ENCODE measurements around the gene PCF11. TPM values are rescaled to one million over a fixed set of nuclear protein-coding genes. Genes with fewer than 3 reads are reported as not detected.

Gene PCF11
- total RNA-seq, 1 experiment from 2014 or later: 41.9 TPM

DNA sequence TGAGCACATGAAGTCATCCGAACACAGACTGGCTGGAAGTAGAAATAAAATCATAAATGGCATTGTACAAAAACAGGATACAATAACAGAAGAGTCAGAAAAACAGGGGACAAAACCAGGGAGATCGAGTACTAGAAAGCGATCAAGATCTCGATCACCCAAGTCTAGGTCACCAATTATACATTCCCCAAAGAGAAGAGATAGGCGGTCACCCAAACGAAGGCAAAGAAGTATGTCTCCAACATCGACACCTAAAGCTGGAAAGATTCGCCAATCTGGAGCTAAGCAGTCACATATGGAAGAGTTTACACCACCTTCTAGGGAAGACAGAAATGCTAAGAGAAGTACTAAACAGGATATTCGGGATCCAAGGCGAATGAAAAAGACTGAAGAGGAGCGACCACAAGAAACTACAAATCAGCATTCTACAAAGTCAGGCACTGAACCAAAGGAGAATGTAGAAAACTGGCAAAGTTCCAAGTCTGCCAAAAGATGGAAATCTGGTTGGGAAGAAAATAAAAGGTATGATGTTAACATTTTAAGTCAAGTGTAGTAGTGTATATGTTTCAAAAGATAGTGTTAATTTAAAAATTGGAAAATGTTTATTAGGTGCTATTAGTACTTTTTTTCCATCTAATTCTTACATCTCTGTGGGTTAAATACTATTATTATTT lies 9.4 kb downstream of the PCF11 start (continued):
- TF ChIP-seq, protein P1, sequence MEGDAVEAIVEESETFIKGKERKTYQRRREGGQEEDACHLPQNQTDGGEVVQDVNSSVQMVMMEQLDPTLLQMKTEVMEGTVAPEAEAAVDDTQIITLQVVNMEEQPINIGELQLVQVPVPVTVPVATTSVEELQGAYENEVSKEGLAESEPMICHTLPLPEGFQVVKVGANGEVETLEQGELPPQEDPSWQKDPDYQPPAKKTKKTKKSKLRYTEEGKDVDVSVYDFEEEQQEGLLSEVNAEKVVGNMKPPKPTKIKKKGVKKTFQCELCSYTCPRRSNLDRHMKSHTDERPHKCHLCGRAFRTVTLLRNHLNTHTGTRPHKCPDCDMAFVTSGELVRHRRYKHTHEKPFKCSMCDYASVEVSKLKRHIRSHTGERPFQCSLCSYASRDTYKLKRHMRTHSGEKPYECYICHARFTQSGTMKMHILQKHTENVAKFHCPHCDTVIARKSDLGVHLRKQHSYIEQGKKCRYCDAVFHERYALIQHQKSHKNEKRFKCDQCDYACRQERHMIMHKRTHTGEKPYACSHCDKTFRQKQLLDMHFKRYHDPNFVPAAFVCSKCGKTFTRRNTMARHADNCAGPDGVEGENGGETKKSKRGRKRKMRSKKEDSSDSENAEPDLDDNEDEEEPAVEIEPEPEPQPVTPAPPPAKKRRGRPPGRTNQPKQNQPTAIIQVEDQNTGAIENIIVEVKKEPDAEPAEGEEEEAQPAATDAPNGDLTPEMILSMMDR (IDR thresholded peaks at IDR 0.05 in 2 of 3, conservative IDR thresholded peaks at IDR 0.05 in 1 of 3; ENCODE audit: borderline replicate concordance in 1 of 3, insufficient read depth in 1 of 3, low read depth in 2 of 3, low read length in 2 of 3): no peak
- TF ChIP-seq SRF (IDR thresholded peaks at IDR 0.05; ENCODE audit: low read depth): no peak

DNA sequence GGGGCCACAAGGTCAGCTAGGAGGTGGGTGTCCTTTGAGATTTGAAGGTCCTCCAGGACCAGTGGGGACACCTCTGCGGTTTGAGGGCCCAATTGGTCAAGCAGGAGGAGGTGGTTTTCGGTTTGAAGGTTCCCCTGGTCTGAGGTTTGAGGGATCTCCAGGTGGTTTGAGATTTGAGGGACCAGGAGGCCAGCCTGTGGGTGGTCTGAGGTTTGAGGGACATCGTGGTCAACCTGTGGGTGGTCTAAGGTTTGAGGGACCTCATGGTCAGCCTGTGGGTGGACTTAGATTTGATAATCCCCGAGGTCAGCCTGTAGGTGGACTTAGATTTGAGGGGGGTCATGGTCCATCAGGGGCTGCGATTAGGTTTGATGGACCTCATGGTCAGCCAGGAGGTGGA lies 11.8 kb downstream of the PCF11 start:
- CTCF ChIA-PET: no interaction called here
- DNase-seq (ENCODE audit: low read depth, low spot score) (no peak), ATAC-seq (no peak)
- POLR2A ChIA-PET: no interaction called here
- peaks cover 11% of the 10 kb centered on the region; the same call in 1 of the 2 replicates for H4K20me1 ChIP-seq (ENCODE audit: insufficient read depth)
- no peak overlapping the region for H3K4me3 ChIP-seq (replicated peaks in 1 of 2; ENCODE audit: low read depth in 1 of 2, low read length in 2 of 2)
- H3K27ac ChIP-seq (ENCODE audit: low read depth, low read length): no peak overlapping the region
- no peak overlapping the region for H3K9ac ChIP-seq (ENCODE audit: low read length)
- no peak for TF ChIP-seq JUND (IDR thresholded peaks at IDR 0.05)
- TF ChIP-seq CBX3 (IDR thresholded peaks at IDR 0.05; ENCODE audit: low read depth): no peak
- H3K36me3 ChIP-seq (ENCODE audit: control insufficient read depth in 1 of 2, insufficient read depth in 2 of 2, low read length in 2 of 2): peaks cover 57 to 61% of the 10 kb centered on the region in 2 experiments
- BruUV-seq (replicated peaks): no TSS peak
- no peaks in the 10 kb centered on the region for H3K4me1 ChIP-seq (ENCODE audit: control insufficient read depth in 1 of 2, insufficient read depth in 2 of 2, low read length in 2 of 2)
- no peaks in the 10 kb centered on the region for H3K9me2 ChIP-seq (ENCODE audit: insufficient read depth)
- H3K9me3 ChIP-seq (ENCODE audit: control insufficient read depth in 1 of 2, insufficient read depth in 1 of 2, low read depth in 1 of 2, low read length in 2 of 2): no peaks in the 10 kb centered on the region
- RAD21 ChIA-PET (ENCODE audit: low non-redundant PET in 1 of 2, low total read pairs in 2 of 2, uncharacterized antibody in 2 of 2, unreplicated experiment in 2 of 2): no interaction called here
- intact Hi-C loops (cut with micrococcal nuclease): no loop called here
- no peak overlapping the region for H3K4me2 ChIP-seq (ENCODE audit: low read length)
- H3K79me2 ChIP-seq (ENCODE audit: insufficient read depth, low read length): peaks cover 99% of the 10 kb centered on the region
- H3K27me3 ChIP-seq (ENCODE audit: insufficient read depth, low read length): no peaks in the 10 kb centered on the region
- H2AFZ ChIP-seq (ENCODE audit: low read depth, low read length, poor library complexity, severe bottlenecking): no peak overlapping the region

DNA sequence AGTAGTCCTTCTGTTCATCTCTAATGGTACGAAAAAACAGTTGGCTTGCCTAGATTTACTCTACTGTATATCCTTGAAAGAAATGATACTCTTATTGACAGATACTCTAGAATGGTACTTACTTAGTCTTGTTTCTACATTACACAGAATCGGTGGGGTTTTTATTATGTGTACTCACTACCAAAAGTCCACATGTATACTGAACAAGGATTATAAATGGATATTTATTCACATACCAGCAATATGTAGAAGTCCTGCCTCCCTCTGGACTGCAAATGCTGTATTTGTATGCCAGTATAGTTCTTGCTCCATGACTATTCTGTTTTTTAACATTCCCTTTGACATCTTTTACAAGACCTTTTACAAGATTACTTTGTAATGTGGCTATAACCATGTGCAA lies 13.9 kb downstream of the PCF11 start:
- no peak for DNase-seq (ENCODE audit: low read depth, low spot score)
- POLR2A ChIA-PET: no interaction called here

More for the DNA sequence above, 13.9 kb downstream of the PCF11 start:
- H3K36me3 ChIP-seq (ENCODE audit: control insufficient read depth in 1 of 2, insufficient read depth in 2 of 2, low read length in 2 of 2): peaks cover 49 to 55% of the 10 kb centered on the region in 2 experiments
- H2AFZ ChIP-seq (ENCODE audit: low read depth, low read length, poor library complexity, severe bottlenecking): no peak overlapping the region
- no TSS peak for BruUV-seq (replicated peaks)
- H3K9me2 ChIP-seq (ENCODE audit: insufficient read depth): no peaks in the 10 kb centered on the region
- no peak for ATAC-seq
- no peaks in the 10 kb centered on the region for H3K27me3 ChIP-seq (ENCODE audit: insufficient read depth, low read length)
- peaks cover 11% of the 10 kb centered on the region; the same call in 1 of the 2 replicates for H4K20me1 ChIP-seq (ENCODE audit: insufficient read depth)
- ChIA-PET RAD21 (ENCODE audit: low non-redundant PET in 1 of 2, low total read pairs in 2 of 2, uncharacterized antibody in 2 of 2, unreplicated experiment in 2 of 2) (no interaction called here), CTCF (no interaction called here)
- no peak overlapping the region for H3K4me3 ChIP-seq (replicated peaks in 1 of 2; ENCODE audit: low read depth in 1 of 2, low read length in 2 of 2)
- H3K4me2 ChIP-seq (ENCODE audit: low read length): no peak overlapping the region
- H3K79me2 ChIP-seq (ENCODE audit: insufficient read depth, low read length): peaks cover 100% of the 10 kb centered on the region
- no peaks in the 10 kb centered on the region for H3K4me1 ChIP-seq (ENCODE audit: control insufficient read depth in 1 of 2, insufficient read depth in 2 of 2, low read length in 2 of 2)
- H3K9ac ChIP-seq (ENCODE audit: low read length): no peak overlapping the region
- no peak overlapping the region for H3K27ac ChIP-seq (ENCODE audit: low read depth, low read length)
- intact Hi-C loops (cut with micrococcal nuclease): no loop called here
- TF ChIP-seq, protein P2, sequence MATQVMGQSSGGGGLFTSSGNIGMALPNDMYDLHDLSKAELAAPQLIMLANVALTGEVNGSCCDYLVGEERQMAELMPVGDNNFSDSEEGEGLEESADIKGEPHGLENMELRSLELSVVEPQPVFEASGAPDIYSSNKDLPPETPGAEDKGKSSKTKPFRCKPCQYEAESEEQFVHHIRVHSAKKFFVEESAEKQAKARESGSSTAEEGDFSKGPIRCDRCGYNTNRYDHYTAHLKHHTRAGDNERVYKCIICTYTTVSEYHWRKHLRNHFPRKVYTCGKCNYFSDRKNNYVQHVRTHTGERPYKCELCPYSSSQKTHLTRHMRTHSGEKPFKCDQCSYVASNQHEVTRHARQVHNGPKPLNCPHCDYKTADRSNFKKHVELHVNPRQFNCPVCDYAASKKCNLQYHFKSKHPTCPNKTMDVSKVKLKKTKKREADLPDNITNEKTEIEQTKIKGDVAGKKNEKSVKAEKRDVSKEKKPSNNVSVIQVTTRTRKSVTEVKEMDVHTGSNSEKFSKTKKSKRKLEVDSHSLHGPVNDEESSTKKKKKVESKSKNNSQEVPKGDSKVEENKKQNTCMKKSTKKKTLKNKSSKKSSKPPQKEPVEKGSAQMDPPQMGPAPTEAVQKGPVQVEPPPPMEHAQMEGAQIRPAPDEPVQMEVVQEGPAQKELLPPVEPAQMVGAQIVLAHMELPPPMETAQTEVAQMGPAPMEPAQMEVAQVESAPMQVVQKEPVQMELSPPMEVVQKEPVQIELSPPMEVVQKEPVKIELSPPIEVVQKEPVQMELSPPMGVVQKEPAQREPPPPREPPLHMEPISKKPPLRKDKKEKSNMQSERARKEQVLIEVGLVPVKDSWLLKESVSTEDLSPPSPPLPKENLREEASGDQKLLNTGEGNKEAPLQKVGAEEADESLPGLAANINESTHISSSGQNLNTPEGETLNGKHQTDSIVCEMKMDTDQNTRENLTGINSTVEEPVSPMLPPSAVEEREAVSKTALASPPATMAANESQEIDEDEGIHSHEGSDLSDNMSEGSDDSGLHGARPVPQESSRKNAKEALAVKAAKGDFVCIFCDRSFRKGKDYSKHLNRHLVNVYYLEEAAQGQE (IDR thresholded peaks at IDR 0.05; ENCODE audit: low read depth): no peak
- TF ChIP-seq ZFX (IDR thresholded peaks at IDR 0.05) (no peak), EGR1 (IDR thresholded peaks at IDR 0.05; ENCODE audit: low read depth) (no peak), FOSL1 (IDR thresholded peaks at IDR 0.05; ENCODE audit: low read depth) (no peak), EZH2 (IDR thresholded peaks at IDR 0.05) (no peak), SP1 (IDR thresholded peaks at IDR 0.05; ENCODE audit: low read depth) (no peak), SIN3A (IDR thresholded peaks at IDR 0.05; ENCODE audit: low read depth) (no peak)
- H3K9me3 ChIP-seq (ENCODE audit: control insufficient read depth in 1 of 2, insufficient read depth in 1 of 2, low read depth in 1 of 2, low read length in 2 of 2): no peaks in the 10 kb centered on the region

Measured in HCT116 (cell line).